Measurements from ENCODE around the gene DYNLT4. TPM values are rescaled to one million over a fixed set of nuclear protein-coding genes. Genes with fewer than 3 reads are reported as not detected.
"Not testable (repeated sequence)": the region's sequence is repeated elsewhere in the genome, so short reads cannot be mapped to it uniquely, and the experiment has no call there.

The DYNLT4 gene
- total RNA-seq, 1 experiment from 2014 or later = not detected

GRCh38 chr1:44775078-44775929, 31.8 kb downstream of the DYNLT4 start, which contains the start of gene RPS8:
Gene RPS8, plus strand, starts transcription at chr1:44775540. Its CDS starts 57 bp downstream, at chr1:44775597.
- peak; percentile 88 for DNase-seq (ENCODE audit: low read depth)

- not testable (repeated sequence) for DNase-seq (ENCODE audit: low read depth)
Measured at GRCh38 chr1:44766421-44766820, 40.7 kb downstream of the DYNLT4 start.

GRCh38 chr1:44760876-44761275, 46.3 kb downstream of the DYNLT4 start:
- DNase-seq (ENCODE audit: low read depth) = no peak

DNA sequence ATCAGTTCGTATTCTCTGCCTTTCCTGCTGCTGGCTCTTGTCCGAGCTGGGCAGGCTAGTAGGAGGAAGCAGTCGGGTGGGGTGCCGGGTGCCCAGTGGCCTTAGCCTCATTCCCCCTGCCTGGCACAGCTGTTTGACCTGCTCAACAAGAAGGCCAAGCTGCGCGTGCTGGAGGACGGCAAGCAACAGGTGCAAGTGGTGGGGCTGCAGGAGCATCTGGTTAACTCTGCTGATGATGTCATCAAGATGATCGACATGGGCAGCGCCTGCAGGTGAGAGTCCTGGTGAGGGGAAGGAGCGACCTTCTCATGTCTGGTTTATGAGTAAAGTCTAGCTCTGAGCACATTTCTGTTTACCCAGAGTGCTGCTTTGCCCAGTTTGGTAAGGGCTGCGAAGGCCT, 48.1 kb downstream of the DYNLT4 start:
- DNase-seq (ENCODE audit: low read depth) = no peak

DNA sequence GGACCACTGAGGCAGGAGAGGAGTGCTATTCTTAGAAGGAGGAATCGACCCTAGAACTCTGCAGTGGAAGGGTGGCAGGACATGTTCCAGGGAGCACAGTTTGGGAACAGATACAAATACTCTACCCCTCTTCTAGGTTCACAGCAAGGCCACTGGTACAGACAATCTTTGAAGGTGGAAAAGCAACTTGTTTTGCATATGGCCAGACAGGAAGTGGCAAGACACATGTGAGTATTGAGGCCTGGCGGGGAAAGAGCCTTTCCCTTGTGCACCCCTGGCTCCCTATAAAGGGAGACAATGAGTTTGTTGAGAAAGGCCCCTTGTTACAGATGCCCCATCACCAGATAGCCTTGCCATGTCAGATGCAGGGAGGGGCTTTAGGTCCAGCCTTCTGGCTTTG, 49.7 kb downstream of the DYNLT4 start:
- DNase-seq (ENCODE audit: low read depth) = no peak

Small RNA genes within 50 kb of the gene (small RNA-seq; reads per million reads assigned to genes)
- gene AL136380.1 (not detected), gene SNORD38A (146 reads per million, percentile 96 among the genes with 10 or more reads in this experiment), gene SNORD38B (not detected), gene SNORD46 (2,521 reads per million, percentile 99 among the genes with 10 or more reads in this experiment), gene SNORD55 (not detected)

Other genes with a start within 250 kb of the DYNLT4 start
- gene TMEM53, start 132.9 kb downstream of the DYNLT4 start, total RNA-seq (2014; rRNA removed; shearing (Covaris generic)) = 3.9 and 4.2 TPM in 2 replicates
- not detected in 2 replicates for gene ARMH1, start 132.6 kb downstream of the DYNLT4 start, total RNA-seq (2014; rRNA removed; shearing (Covaris generic))
- not detected in 2 replicates for gene RNU5D-1, start 76.2 kb downstream of the DYNLT4 start, total RNA-seq (2014; rRNA removed; shearing (Covaris generic))
- 69.9 and 75.6 TPM in 2 replicates for gene KIF2C, start 67.5 kb downstream of the DYNLT4 start, total RNA-seq (2014; rRNA removed; shearing (Covaris generic))
- gene RPS8, start 31.8 kb downstream of the DYNLT4 start, total RNA-seq (2014; rRNA removed; shearing (Covaris generic)) = 2,959 and 3,013 TPM in 2 replicates
- not detected in 2 replicates for gene BEST4, start 19.2 kb downstream of the DYNLT4 start, total RNA-seq (2014; rRNA removed; shearing (Covaris generic))
- gene PLK3, start 7.0 kb downstream of the DYNLT4 start, total RNA-seq (2014; rRNA removed; shearing (Covaris generic)) = 26.7 and 28.3 TPM in 2 replicates
- gene BTBD19, start 1.2 kb upstream of the DYNLT4 start, total RNA-seq (2014; rRNA removed; shearing (Covaris generic)) = 2.9 and 3.6 TPM in 2 replicates
- not detected in 2 replicates for gene PTCH2, start 35.9 kb upstream of the DYNLT4 start, total RNA-seq (2014; rRNA removed; shearing (Covaris generic))
- gene EIF2B3, start 179.2 kb upstream of the DYNLT4 start, total RNA-seq (2014; rRNA removed; shearing (Covaris generic)) = 30.5 and 31.0 TPM in 2 replicates
- gene HECTD3, start 204.0 kb upstream of the DYNLT4 start, total RNA-seq (2014; rRNA removed; shearing (Covaris generic)) = 10.5 and 14.7 TPM in 2 replicates
- gene UROD, start 204.9 kb upstream of the DYNLT4 start, total RNA-seq (2014; rRNA removed; shearing (Covaris generic)) = 134 and 140 TPM in 2 replicates